HEK293 (cell line): ENCODE results near the gene PLCH2.
A peak's percentile ranks its signal among the peaks of the same experiment; 100 is the strongest.

ENCODE experiments used
- CTCF ChIA-PET: fragments of 350-600 bp; formaldehyde crosslinking; extraction: SDS; loops from one replicate; lab custom pipeline; 2021; ENCODE audit warnings: antibody characterized with exemption; lab: Yijun Ruan, JAX
- POLR2A ChIA-PET: fragments of 300-600 bp; formaldehyde crosslinking; extraction: SDS; loops from one replicate; lab custom pipeline; 2020; ENCODE audit warnings: antibody characterized with exemption, inconsistent platforms; lab: Yijun Ruan, JAX
- H3K27ac ChIP-seq: fragments of 200-500 bp; sonication (Bioruptor generic); 2 replicates; pipeline ENCODE4 v1.5.1; 2014; ENCODE audit warnings: low read depth, low read length, control low read depth, inconsistent platforms; ENCODE audit errors: extremely low read depth
- H3K36me3 ChIP-seq, 2 experiments: fragments of 200-500 bp in 1 of 2; sonication (Bioruptor generic) in 1 of 2; 1 replicate in 1 of 2; 2 replicates in 1 of 2; pipeline ENCODE4 v1.5.1; 2014 to 2017; ENCODE audit warnings: inconsistent platforms in 2 of 2, low read length in 2 of 2; ENCODE audit not compliant: control insufficient read depth in 2 of 2, insufficient read depth in 1 of 2
- H3K4me1 ChIP-seq: fragments of 200-500 bp; sonication (Bioruptor generic); 2 replicates; pipeline ENCODE4 v1.5.1; 2014; ENCODE audit warnings: mild to moderate bottlenecking, low read length, inconsistent platforms; ENCODE audit not compliant: control insufficient read depth, insufficient read depth
- H3K4me3 ChIP-seq: 2 replicates; pipeline ENCODE4 v1.5.1; 2011; ENCODE audit warnings: low read depth, mild to moderate bottlenecking, control low read depth, low read length, moderate library complexity
- H3K9me3 ChIP-seq: fragments of 200-500 bp; sonication (Bioruptor generic); 2 replicates; pipeline ENCODE4 v1.5.1; 2014; ENCODE audit warnings: low read depth, low read length, inconsistent platforms; ENCODE audit not compliant: control insufficient read depth, insufficient read depth
- KLF17 ChIP-seq: fragments of 450-650 bp; formaldehyde crosslinking; IDR thresholded peaks from 2 replicates; pipeline ENCODE4 v1.5.1; 2016; ENCODE audit warnings: missing biosample characterization, missing genetic modification characterization
- KLF8 ChIP-seq: fragments of 450-650 bp; formaldehyde crosslinking; IDR thresholded peaks from 2 replicates; pipeline ENCODE4 v1.5.1; 2016; ENCODE audit warnings: missing biosample characterization, missing genetic modification characterization
- MZF1 ChIP-seq: fragments of 450-650 bp; formaldehyde crosslinking; IDR thresholded peaks from 2 replicates; pipeline ENCODE4 v1.5.1; 2017; ENCODE audit warnings: missing biosample characterization, missing genetic modification characterization, borderline replicate concordance
- PRDM4 ChIP-seq: fragments of 450-650 bp; formaldehyde crosslinking; IDR thresholded peaks from 2 replicates; pipeline ENCODE4 v1.5.1; 2017; ENCODE audit warnings: missing biosample characterization, missing genetic modification characterization
- SETDB1 ChIP-seq: IDR thresholded peaks from one replicate; pipeline ENCODE4 v1.6.1; 2017; ENCODE audit warnings: mild to moderate bottlenecking, low read length, moderate library complexity, mixed read lengths; ENCODE audit not compliant: insufficient read length
- TSHZ1 ChIP-seq: fragments of 450-650 bp; formaldehyde crosslinking; IDR thresholded peaks from 2 replicates; pipeline ENCODE4 v1.5.1; 2016; ENCODE audit warnings: missing biosample characterization, missing genetic modification characterization, borderline replicate concordance
- ZFP41 ChIP-seq: fragments of 450-650 bp; formaldehyde crosslinking; IDR thresholded peaks from 2 replicates; pipeline ENCODE4 v1.5.1; 2016; ENCODE audit warnings: missing biosample characterization, missing genetic modification characterization, borderline replicate concordance
- ZIC2 ChIP-seq: fragments of 450-650 bp; formaldehyde crosslinking; IDR thresholded peaks from 2 replicates; pipeline ENCODE4 v1.5.1; 2016; ENCODE audit warnings: missing biosample characterization, missing genetic modification characterization
- ZNF112 ChIP-seq: fragments of 450-650 bp; formaldehyde crosslinking; IDR thresholded peaks from 2 replicates; pipeline ENCODE4 v1.5.0; 2017; ENCODE audit warnings: missing biosample characterization, missing genetic modification characterization
- ZNF18 ChIP-seq: fragments of 450-650 bp; formaldehyde crosslinking; IDR thresholded peaks from 2 replicates; pipeline ENCODE4 v1.5.1; 2016; ENCODE audit warnings: missing biosample characterization, missing genetic modification characterization
- ZNF214 ChIP-seq: fragments of 450-650 bp; formaldehyde crosslinking; IDR thresholded peaks from 2 replicates; pipeline ENCODE4 v1.5.1; 2017; ENCODE audit warnings: missing biosample characterization, mild to moderate bottlenecking, missing genetic modification characterization, borderline replicate concordance
- ZNF221 ChIP-seq: fragments of 450-650 bp; formaldehyde crosslinking; IDR thresholded peaks from 2 replicates; pipeline ENCODE4 v1.5.1; 2017; ENCODE audit warnings: missing biosample characterization, missing genetic modification characterization, borderline replicate concordance
- ZNF24 ChIP-seq: fragments of 450-650 bp; formaldehyde crosslinking; IDR thresholded peaks from 2 replicates; pipeline ENCODE4 v1.5.1; 2016; ENCODE audit warnings: missing biosample characterization, missing genetic modification characterization
- ZNF324 ChIP-seq: fragments of 450-650 bp; formaldehyde crosslinking; IDR thresholded peaks from 2 replicates; pipeline ENCODE4 v1.5.1; 2016; ENCODE audit warnings: missing biosample characterization, missing genetic modification characterization
- ZNF473 ChIP-seq: fragments of 450-650 bp; formaldehyde crosslinking; IDR thresholded peaks from 2 replicates; pipeline ENCODE4 v1.5.1; 2017; ENCODE audit warnings: missing biosample characterization, missing genetic modification characterization
- ZNF580 ChIP-seq: fragments of 450-650 bp; formaldehyde crosslinking; IDR thresholded peaks from 2 replicates; pipeline ENCODE4 v1.5.1; 2016; ENCODE audit warnings: missing biosample characterization, missing genetic modification characterization
- ZNF585B ChIP-seq: fragments of 450-650 bp; formaldehyde crosslinking; IDR thresholded peaks from 2 replicates; pipeline ENCODE4 v1.5.1; 2016; ENCODE audit warnings: missing biosample characterization, missing genetic modification characterization
- ZNF600 ChIP-seq: fragments of 450-650 bp; formaldehyde crosslinking; IDR thresholded peaks from 2 replicates; pipeline ENCODE4 v1.5.1; 2016; ENCODE audit warnings: missing biosample characterization, missing genetic modification characterization
- ZNF707 ChIP-seq: fragments of 450-650 bp; formaldehyde crosslinking; IDR thresholded peaks from 2 replicates; pipeline ENCODE4 v1.5.1; 2016; ENCODE audit warnings: missing biosample characterization, missing genetic modification characterization
- ZNF843 ChIP-seq: fragments of 450-650 bp; formaldehyde crosslinking; IDR thresholded peaks from 2 replicates; pipeline ENCODE4 v1.5.1; 2016; ENCODE audit warnings: missing biosample characterization, missing genetic modification characterization

PLCH2 gene

GRCh38 chr1:2508751-2509150 is 32.7 kb downstream of the PLCH2 start:
- TF ChIP-seq ZNF600 (tag by site-specific recombination), result peak; percentile 64; the same call in 1 of the 2 replicates
- TF ChIP-seq SETDB1, result no peak
- TF ChIP-seq, all 188 proteins: peak for 1
- POLR2A ChIA-PET, result interaction anchor here (1.3 kb wide), 1 partner anchor 18 kb away, joined by 5 read pairs; the partner anchor contains the start of gene PANK4
- CTCF ChIA-PET, result interaction anchor here (0.7 kb wide), 1 partner anchor 39 kb away, joined by 5 read pairs; no protein-coding TSS in a partner anchor
- Histone ChIP-seq H3K36me3 (peaks cover 0 to 68% of the 10 kb centered on the region in 2 experiments; a peak in 1 of 3 replicates), H3K9me3 (no peaks in the 10 kb centered on the region), H3K27ac (no peak overlapping the region), H3K4me1 (no peaks in the 10 kb centered on the region), H3K4me3 (no peak overlapping the region)

- Histone ChIP-seq H3K27ac (no peak overlapping the region), H3K9me3 (no peaks in the 10 kb centered on the region)
- TF ChIP-seq ZNF707 (no peak), TSHZ1 (tag by site-specific recombination) (no peak), PRDM4 (tag by site-specific recombination) (no peak), ZNF18 (tag by site-specific recombination) (no peak), KLF17 (tag by site-specific recombination) (no peak)
- TF ChIP-seq, all 188 proteins: peak for 0
- POLR2A ChIA-PET, result interaction anchor here (1.3 kb wide), 1 partner anchor 17 kb away, joined by 5 read pairs; the partner anchor contains the start of gene PANK4
- Histone ChIP-seq H3K4me3 (no peak overlapping the region), H3K36me3 (peaks cover 0 to 74% of the 10 kb centered on the region in 2 experiments; a peak in 1 of 3 replicates), H3K4me1 (no peaks in the 10 kb centered on the region)
- CTCF ChIA-PET, result interaction anchor here (0.7 kb wide), 1 partner anchor 38 kb away, joined by 5 read pairs; no protein-coding TSS in a partner anchor
Measured at GRCh38 chr1:2509589-2509988, 33.5 kb downstream of the PLCH2 start.

- POLR2A ChIA-PET, result no interaction called here
- Histone ChIP-seq H3K36me3 (peaks cover 0 to 84% of the 10 kb centered on the region in 2 experiments; a peak in 1 of 3 replicates), H3K27ac (no peak overlapping the region)
- TF ChIP-seq ZNF585B (tag by site-specific recombination) (no peak), MZF1 (no peak), ZNF843 (tag by site-specific recombination) (no peak), ZNF112 (tag by site-specific recombination) (no peak), ZNF473 (tag by site-specific recombination) (no peak), ZFP41 (tag by site-specific recombination) (no peak), KLF8 (tag by site-specific recombination) (no peak), ZNF221 (tag by site-specific recombination) (no peak), ZNF214 (tag by site-specific recombination) (no peak), ZNF24 (tag by site-specific recombination) (no peak), ZNF580 (tag by site-specific recombination) (no peak), ZNF324 (no peak), ZIC2 (tag by site-specific recombination) (no peak)
Measured at GRCh38 chr1:2510366-2511155, 34.5 kb downstream of the PLCH2 start.

More at GRCh38 chr1:2510366-2511155, 34.5 kb downstream of the PLCH2 start:
- H3K9me3 ChIP-seq, result no peaks in the 10 kb centered on the region
- no peaks in the 10 kb centered on the region for H3K4me1 ChIP-seq
- CTCF ChIA-PET, result no interaction called here
- no peak overlapping the region for H3K4me3 ChIP-seq
